Measurements from ENCODE around the gene TRIM38.
A peak's percentile ranks its signal among the peaks of the same experiment; 100 is the strongest.

Gene TRIM38

DNA sequence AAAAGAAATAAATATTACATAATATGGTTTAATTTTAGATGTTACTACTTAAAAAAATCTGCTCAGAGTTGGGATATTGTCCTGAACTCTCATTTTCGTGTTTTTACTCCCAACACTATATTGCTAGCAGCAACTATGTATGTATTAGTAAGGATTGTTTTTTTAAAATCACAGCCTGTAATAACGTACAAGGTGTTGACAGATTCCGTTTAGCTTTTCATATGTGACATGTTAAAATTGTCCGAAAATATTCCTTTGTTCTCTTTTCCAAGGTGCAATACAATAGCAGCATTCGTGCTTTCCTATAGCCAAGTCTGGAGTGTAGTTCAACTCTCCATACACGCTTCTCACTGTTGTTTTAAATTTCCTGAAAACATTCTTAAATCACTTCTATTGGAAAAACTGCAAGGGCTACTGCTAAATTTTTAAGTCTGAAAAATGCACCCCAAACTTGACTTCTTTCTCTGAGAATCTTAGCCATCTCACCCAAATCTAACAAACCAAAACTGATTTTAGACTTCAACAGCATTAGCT, 65.7 kb downstream of the TRIM38 start:
- no peak for DNase-seq

DNA sequence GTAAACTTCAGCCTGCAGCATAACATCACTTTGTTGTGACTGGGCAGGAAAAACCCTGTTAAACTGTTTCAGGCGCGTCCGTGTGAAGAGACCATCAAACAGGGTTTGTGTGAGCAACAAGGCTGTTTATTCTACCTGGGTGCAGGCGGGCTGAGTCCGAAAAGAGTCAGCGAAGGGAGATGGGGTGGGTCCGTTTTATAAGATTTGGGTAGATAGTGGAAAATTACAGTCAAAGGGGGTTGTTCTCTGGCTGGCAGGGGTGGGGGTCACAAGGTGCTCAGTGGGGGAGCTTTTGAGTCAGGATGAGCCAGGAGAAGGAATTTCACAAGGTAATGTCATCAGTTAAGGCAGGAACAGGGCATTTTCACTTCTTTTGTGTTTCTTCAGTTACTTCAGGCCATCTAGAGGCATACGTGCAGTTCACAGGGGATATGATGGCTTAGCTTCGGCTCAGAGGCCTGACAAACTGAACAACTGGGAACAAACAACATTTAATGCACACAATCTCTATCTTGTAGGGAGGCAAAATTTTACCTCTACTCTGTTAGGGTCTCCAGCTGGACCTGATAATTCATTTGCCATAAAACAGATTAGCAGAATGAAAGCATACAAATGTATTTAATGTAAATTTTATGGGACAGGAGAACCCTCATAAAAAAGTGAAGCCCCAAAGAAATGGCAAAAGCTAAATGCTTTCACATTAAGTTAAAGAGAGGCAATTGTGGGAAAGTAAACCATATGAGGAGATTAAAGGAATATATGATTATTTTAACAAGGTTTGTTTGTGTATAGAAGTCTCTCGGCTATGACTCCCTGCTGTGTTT, 66.4 kb downstream of the TRIM38 start:
- no peak for DNase-seq

- no peak for DNase-seq
These were observed 66.9 kb downstream of the TRIM38 start for GRCh38 chr6:26029570-26029856.

DNA sequence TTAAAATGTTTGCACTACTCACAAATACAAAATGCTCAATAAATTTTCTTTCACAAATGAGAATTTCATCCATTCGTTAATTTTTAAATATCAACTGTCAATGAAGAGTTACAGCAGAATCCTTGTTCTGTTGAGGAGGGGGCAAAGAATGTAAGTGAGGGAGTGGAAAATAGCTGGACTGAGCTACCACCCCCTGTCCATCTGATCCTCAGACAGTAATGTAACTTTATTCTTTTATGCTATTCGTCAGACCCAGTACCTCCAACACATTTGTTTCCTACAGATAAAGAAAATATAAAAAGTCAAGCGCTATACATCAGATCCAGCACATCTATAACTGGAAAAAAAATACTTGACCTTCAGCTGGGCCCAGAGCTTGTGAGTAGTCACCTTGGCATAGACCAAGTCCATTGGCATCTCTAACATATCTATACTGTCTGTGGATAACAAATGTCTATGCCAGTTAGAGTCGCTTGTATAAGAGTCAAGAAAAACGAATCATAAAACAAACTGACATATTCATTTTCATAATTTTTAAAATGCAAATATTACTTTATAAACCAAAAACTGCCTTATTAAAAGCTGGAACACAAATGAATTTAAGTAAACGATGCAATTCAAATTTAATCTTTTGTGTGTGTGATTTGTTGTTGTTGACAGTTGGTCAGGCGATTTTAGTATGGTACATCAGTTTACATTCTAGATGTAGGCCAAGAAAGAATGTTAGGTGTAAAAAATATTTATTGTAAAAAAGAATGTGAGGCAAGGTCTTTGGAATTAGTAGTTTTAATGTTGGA, 67.5 kb downstream of the TRIM38 start:
- DNase-seq, result no peak

DNA sequence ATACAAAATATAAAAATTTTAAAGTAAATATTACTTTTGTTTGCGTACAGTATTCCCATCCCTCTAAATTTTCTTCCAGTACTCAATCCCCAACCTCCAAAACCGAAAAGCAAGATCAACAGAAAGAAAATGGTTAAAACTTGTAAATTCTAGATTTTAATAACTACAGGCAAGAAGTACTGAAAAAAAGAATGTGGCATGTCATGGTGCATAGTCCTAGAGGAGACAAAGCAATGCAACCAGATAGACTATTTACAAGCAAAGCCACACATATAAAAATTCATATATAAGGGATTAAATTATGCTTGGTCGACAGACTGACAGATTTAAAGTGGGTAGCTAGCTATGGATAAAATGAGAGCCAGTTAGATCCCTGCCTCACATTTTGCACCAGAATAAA, 68.1 kb downstream of the TRIM38 start:
- DNase-seq, result no peak

DNA sequence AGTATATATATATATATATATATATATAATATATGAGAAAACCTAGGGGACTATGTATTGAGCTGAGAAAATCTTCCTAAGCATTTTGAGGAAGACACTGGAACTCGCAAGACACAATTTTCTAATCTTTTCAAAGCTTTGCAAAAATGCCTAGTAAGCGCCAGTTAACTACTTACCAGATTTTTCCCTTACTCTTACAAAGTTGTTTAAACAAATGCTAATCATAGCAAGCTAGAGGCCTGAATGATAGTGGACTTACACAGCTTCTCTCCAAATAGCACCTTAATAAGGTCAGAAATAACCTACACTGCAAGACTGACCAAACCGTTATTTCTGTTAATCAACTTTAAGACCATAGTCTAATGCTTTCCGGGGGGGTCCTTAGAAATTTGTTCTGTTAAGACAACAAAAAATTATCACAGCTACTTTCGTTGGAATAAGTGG, 68.6 kb downstream of the TRIM38 start:
- no peak for DNase-seq

DNA sequence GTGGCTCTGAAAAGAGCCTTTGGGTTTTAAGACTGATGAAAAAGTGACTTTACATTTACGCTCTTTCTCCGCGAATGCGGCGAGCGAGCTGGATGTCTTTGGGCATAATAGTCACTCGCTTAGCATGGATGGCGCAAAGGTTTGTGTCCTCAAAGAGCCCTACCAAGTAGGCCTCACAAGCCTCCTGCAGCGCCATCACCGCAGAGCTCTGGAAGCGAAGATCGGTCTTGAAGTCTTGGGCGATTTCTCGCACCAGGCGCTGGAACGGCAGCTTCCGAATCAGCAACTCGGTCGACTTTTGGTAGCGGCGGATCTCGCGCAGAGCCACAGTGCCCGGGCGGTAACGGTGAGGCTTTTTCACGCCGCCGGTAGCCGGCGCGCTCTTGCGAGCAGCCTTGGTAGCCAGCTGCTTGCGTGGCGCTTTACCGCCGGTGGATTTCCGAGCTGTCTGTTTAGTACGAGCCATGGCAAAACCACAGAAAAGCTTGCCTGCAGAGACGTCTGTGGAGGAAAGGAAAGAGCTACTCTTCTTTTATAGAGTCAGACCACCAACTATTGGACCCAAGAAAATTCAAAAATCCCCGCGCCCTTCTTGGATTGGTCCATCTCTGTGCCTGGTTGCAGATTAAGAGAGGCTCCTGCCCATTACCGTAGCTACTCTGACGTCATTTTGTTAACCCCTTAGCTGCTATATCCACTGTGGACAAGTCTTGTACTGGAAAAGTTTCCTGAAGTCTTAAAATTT, 69.2 kb downstream of the TRIM38 start:
- peak; percentile 32 to 74 (median 58) for DNase-seq

- DNase-seq, result no peak
These were observed 69.9 kb downstream of the TRIM38 start for GRCh38 chr6:26032340-26033084.

DNA sequence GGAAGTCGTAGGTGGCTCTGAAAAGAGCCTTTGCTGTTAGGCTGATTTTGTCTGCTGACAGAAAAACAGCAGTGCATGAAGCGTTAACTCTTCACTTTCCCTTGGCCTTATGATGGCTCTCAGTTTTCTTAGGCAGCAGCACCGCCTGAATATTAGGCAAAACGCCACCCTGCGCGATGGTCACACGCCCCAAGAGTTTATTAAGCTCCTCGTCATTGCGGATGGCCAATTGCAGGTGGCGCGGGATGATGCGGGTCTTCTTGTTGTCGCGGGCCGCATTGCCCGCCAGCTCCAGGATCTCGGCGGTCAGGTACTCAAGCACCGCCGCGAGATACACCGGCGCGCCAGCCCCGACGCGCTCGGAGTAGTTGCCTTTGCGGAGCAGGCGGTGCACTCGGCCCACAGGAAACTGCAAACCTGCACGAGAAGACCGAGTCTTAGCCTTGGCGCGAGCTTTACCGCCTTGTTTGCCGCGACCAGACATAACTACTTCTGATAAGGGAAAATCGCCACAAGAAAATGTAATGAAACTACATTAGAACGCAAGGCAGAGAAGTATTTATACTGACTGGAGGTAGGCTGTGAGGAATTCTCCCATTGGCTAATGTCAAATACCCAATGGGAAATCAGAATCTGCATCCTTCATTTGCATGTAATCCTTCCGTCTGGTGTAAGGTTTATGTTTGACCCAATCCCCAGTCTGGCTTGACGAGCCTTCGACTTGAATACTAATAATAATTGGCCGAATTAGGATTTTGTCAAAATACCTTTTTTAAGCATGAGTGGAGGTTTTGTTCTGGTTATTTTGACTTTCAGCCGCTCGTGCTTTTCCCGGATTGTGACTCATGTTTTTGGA, 70.7 kb downstream of the TRIM38 start:
- peak; percentile 16 to 49 (median 29) for DNase-seq

GRCh38 chr6:26033941-26034354, 71.3 kb downstream of the TRIM38 start:
- DNase-seq, result no peak

GRCh38 chr6:26034905-26035304, 72.3 kb downstream of the TRIM38 start:
- DNase-seq, result no peak
